ENCODE measurements around the gene CMPK2.

GRCh38 chr2:6833300-6833604 lies 32.5 kb downstream of the CMPK2 start:
- TF ChIP-seq CTCF (conservative IDR thresholded peaks at IDR 0.05 in 1 of 2, IDR thresholded peaks at IDR 0.05 in 1 of 2; ENCODE audit: low read depth in 1 of 2, low read length in 2 of 2) = no peak
- TF ChIP-seq EZH2 (IDR thresholded peaks at IDR 0.05; ENCODE audit: low read length, missing control alignments) = no peak
